Measurements from ENCODE around the gene CAVIN2. TPM values are rescaled to one million over a fixed set of nuclear protein-coding genes. Genes with fewer than 3 reads are reported as not detected.

The CAVIN2 gene
- polyA plus RNA-seq, 1 of the 3 experiments (the other 2 are of a cell fraction): 1.5 TPM

- ChIA-PET CTCF (no interaction called here), POLR2A (no interaction called here)
- no peak for DNase-seq
- Histone ChIP-seq H3K9me3 (peaks cover 6% of the 10 kb centered on the region; the same call in 1 of the 2 replicates), H3K9me2 (no peaks in the 10 kb centered on the region), H3K9ac (no peak overlapping the region), H3K4me1 (ENCODE audit: control insufficient read depth in 1 of 2, insufficient read depth in 2 of 2, low read depth in 1 of 2, low read length in 1 of 2) (peaks cover 0 to 25% of the 10 kb centered on the region in 2 experiments; a peak in 3 of 4 replicates), H3K4me3 (ENCODE audit: low read depth in 2 of 2, low read length in 1 of 2) (no peak overlapping the region), H3F3A (replicated peaks; ENCODE audit: insufficient read depth) (peaks cover 24% of the 10 kb centered on the region), H2AFZ (ENCODE audit: low read depth) (no peak overlapping the region), H3K36me3 (replicated peaks in 1 of 2; ENCODE audit: control insufficient read depth in 1 of 2, insufficient read depth in 2 of 2, low read length in 1 of 2) (peaks cover 0 to 7% of the 10 kb centered on the region in 2 experiments), H4K20me1 (ENCODE audit: insufficient read depth) (no peaks in the 10 kb centered on the region), H3K27me3 (ENCODE audit: insufficient read depth) (no peaks in the 10 kb centered on the region), H3K27ac (ENCODE audit: low read depth in 2 of 2, low read length in 1 of 2) (no peak overlapping the region), H3K79me2 (ENCODE audit: insufficient read depth) (no peaks in the 10 kb centered on the region), H3K4me2 (no peak overlapping the region)
- WGBS (ENCODE audit: low lambda C conversion rate): 72% methylated on average over 3 of the region's 3 CpGs
- no peak for TF ChIP-seq RAD21 (IDR thresholded peaks at IDR 0.05; ENCODE audit: low read length)
- TF ChIP-seq NRF1 (IDR thresholded peaks at IDR 0.05; ENCODE audit: low read depth, low read length): no peak
- TF ChIP-seq ELF1 (IDR thresholded peaks at IDR 0.05): no peak
- TF ChIP-seq NFIC (IDR thresholded peaks at IDR 0.05; ENCODE audit: borderline replicate concordance): peak; percentile 15; the same call in 1 of the 2 replicates
- TF ChIP-seq RFX5 (IDR thresholded peaks at IDR 0.05; ENCODE audit: low read length): no peak
- TF ChIP-seq RXRA (IDR thresholded peaks at IDR 0.05; ENCODE audit: borderline replicate concordance, low read depth): no peak
These were observed 45.5 kb upstream of the CAVIN2 start for GRCh38 chr2:191892391-191892790.

- CTCF ChIA-PET: no interaction called here
- Histone ChIP-seq H3K27ac (ENCODE audit: low read depth in 2 of 2, low read length in 1 of 2) (no peak overlapping the region), H3K9ac (no peak overlapping the region), H3F3A (replicated peaks; ENCODE audit: insufficient read depth) (peaks cover 19% of the 10 kb centered on the region), H2AFZ (ENCODE audit: low read depth) (no peak overlapping the region), H3K36me3 (replicated peaks in 1 of 2; ENCODE audit: control insufficient read depth in 1 of 2, insufficient read depth in 2 of 2, low read length in 1 of 2) (peaks cover 0 to 7% of the 10 kb centered on the region in 2 experiments), H3K4me1 (ENCODE audit: control insufficient read depth in 1 of 2, insufficient read depth in 2 of 2, low read depth in 1 of 2, low read length in 1 of 2) (peaks cover 0 to 20% of the 10 kb centered on the region in 2 experiments; a peak in 3 of 4 replicates), H3K79me2 (ENCODE audit: insufficient read depth) (no peaks in the 10 kb centered on the region), H3K9me2 (no peaks in the 10 kb centered on the region), H3K4me3 (ENCODE audit: low read depth in 2 of 2, low read length in 1 of 2) (no peak overlapping the region), H3K4me2 (no peak overlapping the region), H3K9me3 (peaks cover 6% of the 10 kb centered on the region; the same call in 1 of the 2 replicates), H3K27me3 (ENCODE audit: insufficient read depth) (no peaks in the 10 kb centered on the region), H4K20me1 (ENCODE audit: insufficient read depth) (no peaks in the 10 kb centered on the region)
- no peak for DNase-seq
- TF ChIP-seq MEF2A (IDR thresholded peaks at IDR 0.05; ENCODE audit: borderline replicate concordance, low read depth) (no peak), FOXM1 (IDR thresholded peaks at IDR 0.05; ENCODE audit: low read depth) (no peak), EP300 (IDR thresholded peaks at IDR 0.05; ENCODE audit: borderline replicate concordance in 1 of 2, low read depth in 1 of 2, low read length in 1 of 2) (no peak), NRF1 (IDR thresholded peaks at IDR 0.05; ENCODE audit: low read depth, low read length) (no peak), JUND (IDR thresholded peaks at IDR 0.05) (no peak), TCF12 (IDR thresholded peaks at IDR 0.05) (no peak), TAF1 (IDR thresholded peaks at IDR 0.05; ENCODE audit: borderline replicate concordance, low read depth, low read length) (no peak)
- POLR2A ChIA-PET: no interaction called here
- WGBS (ENCODE audit: low lambda C conversion rate): 92% methylated on average over 5 of the region's 5 CpGs
These were observed 44.8 kb upstream of the CAVIN2 start for GRCh38 chr2:191891656-191892055.

DNA sequence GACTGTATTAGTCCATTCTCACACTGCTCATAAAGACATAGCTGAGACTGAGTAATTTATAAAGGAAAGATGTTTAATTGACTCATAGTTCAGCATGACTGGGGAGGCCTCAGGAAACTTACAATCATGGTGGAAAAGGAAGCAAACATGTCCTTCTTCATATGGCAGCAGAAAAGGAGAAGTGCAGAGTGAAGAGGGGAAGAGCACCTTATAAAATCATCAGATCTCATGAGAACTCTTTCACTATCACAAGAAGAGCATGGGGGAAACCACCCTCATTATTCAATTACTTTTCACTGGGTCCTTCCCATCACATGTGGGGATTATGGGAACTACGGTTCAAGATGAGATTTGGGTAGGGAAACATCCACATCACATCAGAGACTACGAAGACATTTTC is 43.0 kb upstream of the CAVIN2 start:
- CTCF ChIA-PET: no interaction called here
- no peak overlapping the region for H3K4me2 ChIP-seq

More for the DNA sequence above, 43.0 kb upstream of the CAVIN2 start:
- peaks cover 6% of the 10 kb centered on the region; the same call in 1 of the 2 replicates for H3K9me3 ChIP-seq
- no peak overlapping the region for H3K27ac ChIP-seq (ENCODE audit: low read depth in 2 of 2, low read length in 1 of 2)
- H3K36me3 ChIP-seq (replicated peaks in 1 of 2; ENCODE audit: control insufficient read depth in 1 of 2, insufficient read depth in 2 of 2, low read length in 1 of 2): peaks cover 0 to 7% of the 10 kb centered on the region in 2 experiments
- no peak overlapping the region for H2AFZ ChIP-seq (ENCODE audit: low read depth)
- no peak overlapping the region for H3K9ac ChIP-seq
- H3F3A ChIP-seq (replicated peaks; ENCODE audit: insufficient read depth): peaks cover 17% of the 10 kb centered on the region
- H3K4me1 ChIP-seq (ENCODE audit: control insufficient read depth in 1 of 2, insufficient read depth in 2 of 2, low read depth in 1 of 2, low read length in 1 of 2): peaks cover 0 to 10% of the 10 kb centered on the region in 2 experiments; a peak in 3 of 4 replicates
- no peaks in the 10 kb centered on the region for H3K79me2 ChIP-seq (ENCODE audit: insufficient read depth)
- no peaks in the 10 kb centered on the region for H4K20me1 ChIP-seq (ENCODE audit: insufficient read depth)
- no peaks in the 10 kb centered on the region for H3K27me3 ChIP-seq (ENCODE audit: insufficient read depth)
- 65% methylated on average over 2 of the region's 2 CpGs for WGBS (ENCODE audit: low lambda C conversion rate)
- POLR2A ChIA-PET: no interaction called here
- no peaks in the 10 kb centered on the region for H3K9me2 ChIP-seq
- no peak overlapping the region for H3K4me3 ChIP-seq (ENCODE audit: low read depth in 2 of 2, low read length in 1 of 2)
- no peak for DNase-seq
- TF ChIP-seq EZH2phosphoT487 (IDR thresholded peaks at IDR 0.05; ENCODE audit: borderline replicate concordance, low read depth): no peak
- TF ChIP-seq ELF1 (IDR thresholded peaks at IDR 0.05): no peak
- TF ChIP-seq SIN3A (IDR thresholded peaks at IDR 0.05; ENCODE audit: borderline replicate concordance, low read depth, low read length): no peak
- TF ChIP-seq EP300 (IDR thresholded peaks at IDR 0.05; ENCODE audit: borderline replicate concordance in 1 of 2, low read depth in 1 of 2, low read length in 1 of 2): no peak
- no peak for TF ChIP-seq USF2 (IDR thresholded peaks at IDR 0.05; ENCODE audit: borderline replicate concordance, low read depth, low read length)
- TF ChIP-seq, protein P1, sequence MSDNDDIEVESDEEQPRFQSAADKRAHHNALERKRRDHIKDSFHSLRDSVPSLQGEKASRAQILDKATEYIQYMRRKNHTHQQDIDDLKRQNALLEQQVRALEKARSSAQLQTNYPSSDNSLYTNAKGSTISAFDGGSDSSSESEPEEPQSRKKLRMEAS (IDR thresholded peaks at IDR 0.05; ENCODE audit: low read depth): no peak
- no peak for TF ChIP-seq PBX3 (IDR thresholded peaks at IDR 0.05)
- no peak for TF ChIP-seq RAD21 (IDR thresholded peaks at IDR 0.05; ENCODE audit: low read length)
- no peak for TF ChIP-seq GATA2 (CRISPR knock-in tag; IDR thresholded peaks at IDR 0.05)
- TF ChIP-seq NRF1 (IDR thresholded peaks at IDR 0.05; ENCODE audit: low read depth, low read length): no peak

Measured in SK-N-SH (cell line).